WTC11 (cell line): Measurements from ENCODE around the gene ASNSD1. TPM values are rescaled to one million over a fixed set of nuclear protein-coding genes. Genes with fewer than 3 reads are reported as not detected.
A peak's percentile ranks its signal among the peaks of the same experiment; 100 is the strongest.

Experiments
- ATAC-seq: fragments of 200-7000 bp; cut with Tn5 transposase; 2 replicates; pipeline ENCODE4 v1.10.0; 2021; ENCODE audit warnings: mild to moderate bottlenecking, moderate library complexity
- CTCF ChIA-PET: fragments of 300-600 bp; sonication (Branson Sonifier 250); formaldehyde crosslinking; loops from one replicate; lab custom pipeline; 2021; ENCODE audit warnings: antibody characterized with exemption; lab: Charles Lee
- POLR2A ChIA-PET: fragments of 350-600 bp; sonication (Branson Sonifier 250); formaldehyde crosslinking; loops from one replicate; lab custom pipeline; 2021; ENCODE audit warnings: antibody characterized with exemption; lab: Charles Lee
- DNase-seq: peaks from one replicate; pipeline ENCODE4 v3.0.0; 2021; ENCODE audit warnings: low spot score
- H3K27ac Mint-ChIP-seq: 2 replicates; pipeline ENCODE4 v1.8.0; 2021; ENCODE audit warnings: mixed read lengths
- H3K27me3 Mint-ChIP-seq: 2 replicates; pipeline ENCODE4 v1.8.0; 2021; ENCODE audit warnings: low read depth, mild to moderate bottlenecking, moderate library complexity, mixed read lengths
- H3K36me3 Mint-ChIP-seq: 2 replicates; pipeline ENCODE4 v1.8.0; 2021; ENCODE audit warnings: mixed read lengths
- H3K4me1 Mint-ChIP-seq: 2 replicates; pipeline ENCODE4 v1.8.0; 2022; ENCODE audit warnings: mixed read lengths
- H3K4me3 Mint-ChIP-seq: 2 replicates; pipeline ENCODE4 v1.8.0; 2021; ENCODE audit warnings: mild to moderate bottlenecking, moderate library complexity, mixed read lengths
- H3K9me3 Mint-ChIP-seq: 2 replicates; pipeline ENCODE4 v1.8.0; 2021; ENCODE audit warnings: mixed read lengths
- CDX4 ChIP-seq: fragments of 250-450 bp; sonication (Bioruptor Pico); IDR thresholded peaks from 2 replicates; pipeline ENCODE4 v1.9.0; 2021; ENCODE audit warnings: moderate library complexity, mild to moderate bottlenecking, inconsistent platforms, borderline replicate concordance
- CREM ChIP-seq: sonication (generic); formaldehyde crosslinking; IDR thresholded peaks from 2 replicates; pipeline ENCODE4 v1.8.1; 2022; ENCODE audit warnings: mild to moderate bottlenecking, missing genetic modification reagents, moderate library complexity
- ESRRA ChIP-seq: sonication (generic); formaldehyde crosslinking; IDR thresholded peaks from 2 replicates; pipeline ENCODE4 v1.8.1; 2022; ENCODE audit warnings: mild to moderate bottlenecking, missing genetic modification reagents, borderline replicate concordance
- FOXK1 ChIP-seq: sonication (generic); formaldehyde crosslinking; IDR thresholded peaks from 2 replicates; pipeline ENCODE4 v1.8.0; 2022; ENCODE audit warnings: mild to moderate bottlenecking, moderate library complexity, missing genetic modification reagents
- GRHL2 ChIP-seq: fragments of 250-450 bp; sonication (Bioruptor Pico); IDR thresholded peaks from 2 replicates; pipeline ENCODE4 v1.8.0; 2022; ENCODE audit warnings: mild to moderate bottlenecking, moderate library complexity; ENCODE audit not compliant: insufficient replicate concordance, severe bottlenecking
- JUN ChIP-seq: sonication (generic); formaldehyde crosslinking; IDR thresholded peaks from 2 replicates; pipeline ENCODE4 v1.8.0; 2023; ENCODE audit warnings: mild to moderate bottlenecking, missing genetic modification reagents
- KAT7 ChIP-seq: sonication (generic); formaldehyde crosslinking; IDR thresholded peaks from 2 replicates; pipeline ENCODE4 v1.8.1; 2023; ENCODE audit warnings: missing genetic modification reagents, mild to moderate bottlenecking, borderline replicate concordance
- NFATC4 ChIP-seq: fragments of 250-450 bp; sonication (Bioruptor Pico); IDR thresholded peaks from 2 replicates; pipeline ENCODE4 v1.9.0; 2021; ENCODE audit warnings: mild to moderate bottlenecking
- PRDM15 ChIP-seq: sonication (generic); formaldehyde crosslinking; IDR thresholded peaks from 2 replicates; pipeline ENCODE4 v1.8.0; 2022; ENCODE audit warnings: missing genetic modification reagents
- RORB ChIP-seq: fragments of 250-450 bp; sonication (Bioruptor Pico); IDR thresholded peaks from 2 replicates; pipeline ENCODE4 v1.9.0; 2021; ENCODE audit warnings: mild to moderate bottlenecking
- SP1 ChIP-seq: sonication (generic); formaldehyde crosslinking; conservative IDR thresholded peaks from 2 replicates; pipeline ENCODE4 v1.8.1; 2022; ENCODE audit warnings: missing genetic modification reagents
- USF2 ChIP-seq: sonication (generic); formaldehyde crosslinking; IDR thresholded peaks from 2 replicates; pipeline ENCODE4 v1.8.1; 2023; ENCODE audit warnings: mild to moderate bottlenecking, missing genetic modification reagents, moderate library complexity
- ZNF138 ChIP-seq: sonication (generic); formaldehyde crosslinking; conservative IDR thresholded peaks from 2 replicates; pipeline ENCODE4 v1.8.1; 2022; ENCODE audit warnings: mild to moderate bottlenecking, moderate library complexity, missing genetic modification reagents
- ZNF396 ChIP-seq: fragments of 250-450 bp; sonication (Bioruptor Pico); IDR thresholded peaks from 2 replicates; pipeline ENCODE4 v1.8.0; 2021; ENCODE audit warnings: mild to moderate bottlenecking, moderate library complexity, borderline replicate concordance
- total RNA-seq: library from RNA; stranded (reverse); gene quantifications from 3 replicates; pipeline ENCODE4 v1.2.3, GENCODE V29; 2021
- TF ChIP-seq, protein P1 (sequence below): sonication (generic); formaldehyde crosslinking; IDR thresholded peaks from 2 replicates; pipeline ENCODE4 v1.8.0; 2022; ENCODE audit warnings: mild to moderate bottlenecking, missing genetic modification reagents
- TF ChIP-seq, protein P2 (sequence below): sonication (generic); formaldehyde crosslinking; IDR thresholded peaks from 2 replicates; pipeline ENCODE4 v1.8.1; 2023; ENCODE audit warnings: mild to moderate bottlenecking, missing genetic modification reagents, borderline replicate concordance

Gene ASNSD1
- total RNA-seq, 1 experiment from 2014 or later = 30.5 TPM

GRCh38 chr2:189641002-189641401, 20.3 kb upstream of the ASNSD1 start (continued):
- TF ChIP-seq FOXK1 (CRISPR knock-in tag) = no peak
- no peak for TF ChIP-seq CREM
- no peak for TF ChIP-seq USF2 (CRISPR knock-in tag)
- no peak for TF ChIP-seq SP1

DNA sequence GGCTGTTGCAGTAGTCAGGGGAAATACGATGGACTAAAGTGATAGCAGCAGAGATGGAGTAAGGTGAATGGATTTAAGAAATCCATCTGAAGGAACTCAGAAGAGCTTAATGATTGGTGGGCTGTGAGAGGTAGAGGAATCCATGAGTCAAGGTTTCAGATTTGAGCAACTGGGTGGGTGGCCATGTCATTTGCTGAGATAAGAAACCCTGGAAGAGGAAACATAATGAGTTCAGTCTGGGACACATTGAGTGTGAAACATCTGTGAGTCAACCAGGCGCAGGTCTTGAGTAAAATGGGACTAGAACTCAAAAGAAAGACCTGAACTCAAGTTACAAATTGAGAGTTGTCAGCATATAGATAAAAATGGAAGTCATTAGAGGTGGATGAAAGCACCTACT, 19.7 kb upstream of the ASNSD1 start:
- no peak for DNase-seq
- H3K27ac Mint-ChIP-seq = peak overlapping the region; percentile 0; the same call in 1 of the 2 replicates

DNA sequence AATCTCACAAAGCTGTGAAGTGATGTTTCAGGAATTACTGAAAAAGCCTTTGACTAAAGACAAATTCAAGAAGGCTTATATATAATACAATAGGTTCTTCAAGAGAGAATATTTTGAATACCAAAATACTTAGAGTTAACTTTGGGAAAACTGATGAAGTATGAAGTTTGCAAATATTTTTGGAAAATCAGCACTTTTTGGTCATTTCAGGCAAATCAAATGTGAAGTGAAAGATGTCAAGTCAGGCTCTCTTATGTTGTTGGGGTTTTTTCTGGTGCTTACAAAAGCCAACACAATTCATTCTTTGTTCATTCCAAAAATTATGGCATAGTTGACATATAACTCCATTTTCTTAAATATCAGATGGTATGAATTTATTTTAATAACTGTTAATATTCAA, 14.7 kb upstream of the ASNSD1 start:
- DNase-seq = no peak
- Mint-ChIP-seq H3K27me3 (no peaks in the 10 kb centered on the region), H3K4me3 (no peak overlapping the region), H3K9me3 (peaks cover 12% of the 10 kb centered on the region), H3K36me3 (peaks cover 4% of the 10 kb centered on the region), H3K27ac (no peak overlapping the region), H3K4me1 (peaks cover 4% of the 10 kb centered on the region)
- ChIA-PET POLR2A (no interaction called here), CTCF (no interaction called here)
- no peak for ATAC-seq
- TF ChIP-seq, protein P1, sequence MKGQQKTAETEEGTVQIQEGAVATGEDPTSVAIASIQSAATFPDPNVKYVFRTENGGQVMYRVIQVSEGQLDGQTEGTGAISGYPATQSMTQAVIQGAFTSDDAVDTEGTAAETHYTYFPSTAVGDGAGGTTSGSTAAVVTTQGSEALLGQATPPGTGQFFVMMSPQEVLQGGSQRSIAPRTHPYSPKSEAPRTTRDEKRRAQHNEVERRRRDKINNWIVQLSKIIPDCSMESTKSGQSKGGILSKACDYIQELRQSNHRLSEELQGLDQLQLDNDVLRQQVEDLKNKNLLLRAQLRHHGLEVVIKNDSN (CRISPR knock-in tag) = no peak
- TF ChIP-seq CDX4 = no peak
- TF ChIP-seq ZNF396 (CRISPR knock-in tag) = no peak
- TF ChIP-seq NFATC4 (CRISPR knock-in tag) = no peak
- no peak for TF ChIP-seq ZNF138
- TF ChIP-seq PRDM15 = no peak
- TF ChIP-seq GRHL2 (CRISPR knock-in tag) = no peak

More for the DNA sequence above, 19.7 kb upstream of the ASNSD1 start:
- H3K36me3 Mint-ChIP-seq = no peaks in the 10 kb centered on the region
- H3K4me3 Mint-ChIP-seq = no peak overlapping the region
- H3K27me3 Mint-ChIP-seq = no peaks in the 10 kb centered on the region
- ChIA-PET CTCF (no interaction called here), POLR2A (no interaction called here)
- ATAC-seq = no peak
- no peaks in the 10 kb centered on the region for H3K9me3 Mint-ChIP-seq
- peaks cover 13% of the 10 kb centered on the region for H3K4me1 Mint-ChIP-seq
- no peak for TF ChIP-seq KAT7
- TF ChIP-seq JUN (CRISPR knock-in tag) = no peak
- no peak for TF ChIP-seq PRDM15
- no peak for TF ChIP-seq RORB (CRISPR knock-in tag)
- no peak for TF ChIP-seq ESRRA
- TF ChIP-seq, protein P2, sequence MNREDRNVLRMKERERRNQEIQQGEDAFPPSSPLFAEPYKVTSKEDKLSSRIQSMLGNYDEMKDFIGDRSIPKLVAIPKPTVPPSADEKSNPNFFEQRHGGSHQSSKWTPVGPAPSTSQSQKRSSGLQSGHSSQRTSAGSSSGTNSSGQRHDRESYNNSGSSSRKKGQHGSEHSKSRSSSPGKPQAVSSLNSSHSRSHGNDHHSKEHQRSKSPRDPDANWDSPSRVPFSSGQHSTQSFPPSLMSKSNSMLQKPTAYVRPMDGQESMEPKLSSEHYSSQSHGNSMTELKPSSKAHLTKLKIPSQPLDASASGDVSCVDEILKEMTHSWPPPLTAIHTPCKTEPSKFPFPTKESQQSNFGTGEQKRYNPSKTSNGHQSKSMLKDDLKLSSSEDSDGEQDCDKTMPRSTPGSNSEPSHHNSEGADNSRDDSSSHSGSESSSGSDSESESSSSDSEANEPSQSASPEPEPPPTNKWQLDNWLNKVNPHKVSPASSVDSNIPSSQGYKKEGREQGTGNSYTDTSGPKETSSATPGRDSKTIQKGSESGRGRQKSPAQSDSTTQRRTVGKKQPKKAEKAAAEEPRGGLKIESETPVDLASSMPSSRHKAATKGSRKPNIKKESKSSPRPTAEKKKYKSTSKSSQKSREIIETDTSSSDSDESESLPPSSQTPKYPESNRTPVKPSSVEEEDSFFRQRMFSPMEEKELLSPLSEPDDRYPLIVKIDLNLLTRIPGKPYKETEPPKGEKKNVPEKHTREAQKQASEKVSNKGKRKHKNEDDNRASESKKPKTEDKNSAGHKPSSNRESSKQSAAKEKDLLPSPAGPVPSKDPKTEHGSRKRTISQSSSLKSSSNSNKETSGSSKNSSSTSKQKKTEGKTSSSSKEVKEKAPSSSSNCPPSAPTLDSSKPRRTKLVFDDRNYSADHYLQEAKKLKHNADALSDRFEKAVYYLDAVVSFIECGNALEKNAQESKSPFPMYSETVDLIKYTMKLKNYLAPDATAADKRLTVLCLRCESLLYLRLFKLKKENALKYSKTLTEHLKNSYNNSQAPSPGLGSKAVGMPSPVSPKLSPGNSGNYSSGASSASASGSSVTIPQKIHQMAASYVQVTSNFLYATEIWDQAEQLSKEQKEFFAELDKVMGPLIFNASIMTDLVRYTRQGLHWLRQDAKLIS (CRISPR knock-in tag) = no peak
